Thyroid gland (tissue), 4 donors: ENCODE data around the gene TOP2B. TPM values are rescaled to one million over a fixed set of nuclear protein-coding genes. Genes with fewer than 3 reads are reported as not detected.

Experiments
- DNase-seq, 2 donors: peaks; one replicate each; pipeline ENCODE4 v3.0.0-alpha.2; 2019
- H3K27ac ChIP-seq, 3 donors: fragments of 200-600 bp; sonication (generic); 1 replicate in 2 of 3; 2 replicates in 1 of 3; pipeline ENCODE4 v1.5.1; 2016 to 2019; ENCODE audit warnings: mild to moderate bottlenecking in 1 of 3, moderate library complexity in 1 of 3
- H3K27me3 ChIP-seq: fragments of 200-600 bp; sonication (generic); one replicate; pipeline ENCODE4 v1.5.1; 2019
- H3K36me3 ChIP-seq, 2 donors: fragments of 200-600 bp; sonication (generic); one replicate each; pipeline ENCODE4 v1.5.1; 2016 to 2019
- H3K4me1 ChIP-seq, 2 donors: fragments of 200-600 bp; sonication (generic); one replicate each; pipeline ENCODE4 v1.5.1; 2017 to 2019
- H3K4me3 ChIP-seq, 3 donors: fragments of 200-600 bp; sonication (generic); replicated peaks in 1 of 3; 1 replicate in 2 of 3; 2 replicates in 1 of 3; pipeline ENCODE4 v1.5.1; 2016; ENCODE audit warnings: mild to moderate bottlenecking in 1 of 3
- H3K9me3 ChIP-seq: fragments of 200-600 bp; sonication (generic); one replicate; pipeline ENCODE4 v1.5.1; 2017
- POLR2A ChIP-seq, 2 donors: fragments of 450-650 bp; IDR thresholded peaks; one replicate each; pipeline ENCODE4 v1.6.1; 2017; ENCODE audit warnings: antibody characterized with exemption in 2 of 2, mild to moderate bottlenecking in 2 of 2, moderate library complexity in 1 of 2
- WGBS, 2 donors: methylation state at CpG; one replicate each; pipeline ENCODE4 v1.1.5; 2017; 5-methylcytosine and 5-hydroxymethylcytosine counted together
- intact Hi-C: fragments of 100-400 bp; cut with DNase I; formaldehyde crosslinking; loops from one replicate; pipeline ENCODE4 v1.15.1; 2023
- total RNA-seq, 4 donors: library from RNA; depleted of rRNA; stranded (reverse); fragments of >200 nt; gene quantifications; one replicate each; pipeline ENCODE4 v1.2.3, GENCODE V29; 2016
- TF ChIP-seq, protein P1 (sequence below), 6 experiments: fragments of 200-600 bp in 3 of 6; fragments of 450-650 bp in 3 of 6; sonication (generic) in 3 of 6; IDR thresholded peaks; one replicate each; pipeline ENCODE4 v1.5.1; 2016 to 2019; ENCODE audit warnings: antibody characterized with exemption in 6 of 6, mild to moderate bottlenecking in 2 of 6, inconsistent platforms in 1 of 6, moderate library complexity in 1 of 6

TOP2B gene
- total RNA-seq, 4 donors from 2014 or later, result 109 to 180 (median 131) TPM

DNA sequence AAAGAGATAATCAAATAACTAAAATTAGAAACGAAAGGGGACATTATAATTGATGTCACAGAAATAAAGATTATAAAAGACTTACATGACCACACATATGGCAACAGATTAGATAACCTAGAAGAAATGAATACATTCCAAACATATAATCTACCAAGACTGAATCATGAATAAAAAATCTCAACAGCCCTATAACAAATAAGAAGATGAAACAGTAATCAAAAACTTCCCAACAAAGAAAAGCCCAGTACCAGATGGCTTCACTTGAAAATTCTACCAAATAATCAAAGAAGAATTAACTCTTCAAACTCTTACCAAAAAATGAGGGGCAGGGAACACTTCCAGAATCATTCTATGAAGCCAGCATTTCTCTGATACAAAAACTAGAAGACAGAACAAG, 11.8 kb downstream of the TOP2B start:
- TF ChIP-seq, protein P1, sequence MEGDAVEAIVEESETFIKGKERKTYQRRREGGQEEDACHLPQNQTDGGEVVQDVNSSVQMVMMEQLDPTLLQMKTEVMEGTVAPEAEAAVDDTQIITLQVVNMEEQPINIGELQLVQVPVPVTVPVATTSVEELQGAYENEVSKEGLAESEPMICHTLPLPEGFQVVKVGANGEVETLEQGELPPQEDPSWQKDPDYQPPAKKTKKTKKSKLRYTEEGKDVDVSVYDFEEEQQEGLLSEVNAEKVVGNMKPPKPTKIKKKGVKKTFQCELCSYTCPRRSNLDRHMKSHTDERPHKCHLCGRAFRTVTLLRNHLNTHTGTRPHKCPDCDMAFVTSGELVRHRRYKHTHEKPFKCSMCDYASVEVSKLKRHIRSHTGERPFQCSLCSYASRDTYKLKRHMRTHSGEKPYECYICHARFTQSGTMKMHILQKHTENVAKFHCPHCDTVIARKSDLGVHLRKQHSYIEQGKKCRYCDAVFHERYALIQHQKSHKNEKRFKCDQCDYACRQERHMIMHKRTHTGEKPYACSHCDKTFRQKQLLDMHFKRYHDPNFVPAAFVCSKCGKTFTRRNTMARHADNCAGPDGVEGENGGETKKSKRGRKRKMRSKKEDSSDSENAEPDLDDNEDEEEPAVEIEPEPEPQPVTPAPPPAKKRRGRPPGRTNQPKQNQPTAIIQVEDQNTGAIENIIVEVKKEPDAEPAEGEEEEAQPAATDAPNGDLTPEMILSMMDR (IDR thresholded peaks at IDR 0.05), result no peak
- no peak for TF ChIP-seq POLR2A (IDR thresholded peaks at IDR 0.05)
- Histone ChIP-seq H3K4me1 (peaks cover 9 to 16% of the 10 kb centered on the region in 2 donors), H3K9me3 (no peaks in the 10 kb centered on the region), H3K27me3 (no peaks in the 10 kb centered on the region), H3K27ac (no peak overlapping the region), H3K36me3 (no peaks in the 10 kb centered on the region), H3K4me3 (no peak overlapping the region)
- intact Hi-C loops, result no loop called here
- WGBS, 2 donors, result 77 to 84% methylated on average over 1 of the region's 1 CpG
- DNase-seq, result no peak

DNA sequence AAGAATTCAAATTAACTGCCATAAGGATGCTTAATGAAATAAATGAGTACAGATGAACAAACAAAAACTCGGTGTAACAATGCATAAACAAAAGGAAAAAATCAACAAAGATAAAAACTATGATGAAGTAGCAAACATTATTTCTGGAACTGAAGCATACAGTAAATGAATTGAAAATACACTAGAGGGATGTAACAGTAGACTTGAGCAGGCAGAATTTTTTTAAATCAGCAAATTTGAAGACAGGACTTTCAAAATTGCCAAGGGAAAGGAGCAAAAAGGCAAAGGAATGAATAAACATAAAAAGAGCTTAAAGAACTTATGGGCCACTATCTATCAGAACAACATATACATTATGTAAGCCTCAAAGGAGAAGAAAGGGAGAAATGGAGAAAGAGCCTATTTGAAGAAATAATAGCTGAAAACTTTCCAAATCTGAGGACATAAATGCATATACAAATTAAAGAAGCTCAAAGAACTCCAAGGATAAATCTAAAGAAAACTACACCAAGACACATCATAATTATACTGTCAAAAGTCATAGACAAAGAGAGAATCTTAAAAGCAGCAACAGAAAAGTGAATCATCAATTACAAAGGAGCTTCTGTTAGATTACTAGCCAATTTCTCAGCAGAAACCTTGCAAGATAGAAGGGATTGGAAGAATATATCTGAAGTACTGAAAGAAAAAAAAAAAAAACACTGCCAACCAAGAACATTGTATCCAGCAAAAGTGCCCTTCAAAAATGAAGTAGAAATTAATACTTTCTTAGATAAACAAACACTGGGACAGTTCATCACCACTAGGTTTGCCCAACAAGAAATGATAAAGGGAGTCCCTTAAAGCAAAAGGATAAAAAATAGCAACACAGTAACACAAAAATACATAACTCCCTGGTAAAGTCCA, 15.5 kb downstream of the TOP2B start:
- H3K9me3 ChIP-seq, result no peaks in the 10 kb centered on the region
- no peak for TF ChIP-seq POLR2A (IDR thresholded peaks at IDR 0.05)
- TF ChIP-seq, protein P1 (IDR thresholded peaks at IDR 0.05), result no peak
- no peak overlapping the region for H3K4me3 ChIP-seq
- 81 to 94% methylated on average over 1 of the region's 1 CpG for WGBS, 2 donors
- H3K4me1 ChIP-seq, result peaks cover 11% of the 10 kb centered on the region in 2 donors
- H3K27me3 ChIP-seq, result no peaks in the 10 kb centered on the region
- H3K27ac ChIP-seq, result no peak overlapping the region
- H3K36me3 ChIP-seq, result peaks cover 0 to 2% of the 10 kb centered on the region in 2 donors
- intact Hi-C loops, result loop anchor here (5.0 kb wide), 1 partner anchor 208 kb away; no protein-coding TSS in a partner anchor
- no peak for DNase-seq

DNA sequence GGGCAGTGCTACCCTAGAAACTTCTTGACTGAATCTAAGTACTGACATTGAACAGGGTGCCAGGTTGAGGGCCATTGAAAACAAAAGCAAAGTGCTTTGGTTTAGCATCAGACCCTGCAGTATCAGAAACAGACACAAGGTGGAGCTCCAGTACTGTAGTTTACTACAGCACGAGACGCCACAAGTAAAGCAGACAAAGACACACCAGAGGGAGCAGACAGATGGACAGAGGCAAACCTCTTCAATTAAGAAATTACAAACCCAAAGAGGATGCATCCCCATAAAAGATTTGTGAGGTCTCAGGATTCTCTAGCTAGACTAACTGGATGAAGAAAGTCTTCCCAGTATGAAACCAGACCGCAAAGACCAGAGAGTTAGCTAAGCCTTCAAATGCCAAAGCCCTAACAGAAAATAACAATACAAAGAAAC, 16.6 kb downstream of the TOP2B start:
- TF ChIP-seq POLR2A (IDR thresholded peaks at IDR 0.05), result no peak
- TF ChIP-seq, protein P1 (IDR thresholded peaks at IDR 0.05), result peak; percentile 74 to 99 (median 93)
- Histone ChIP-seq H3K4me1 (peaks cover 4 to 5% of the 10 kb centered on the region in 2 donors), H3K27ac (no peak overlapping the region), H3K4me3 (no peak overlapping the region), H3K9me3 (no peaks in the 10 kb centered on the region), H3K27me3 (no peaks in the 10 kb centered on the region), H3K36me3 (peaks cover 0 to 2% of the 10 kb centered on the region in 2 donors)
- 59 to 60% methylated on average over 3 of the region's 3 CpGs for WGBS, 2 donors
- intact Hi-C loops, result loop anchor here (5.0 kb wide), 1 partner anchor 209 kb away; no protein-coding TSS in a partner anchor
- peak; percentile 84 to 86 for DNase-seq

DNA sequence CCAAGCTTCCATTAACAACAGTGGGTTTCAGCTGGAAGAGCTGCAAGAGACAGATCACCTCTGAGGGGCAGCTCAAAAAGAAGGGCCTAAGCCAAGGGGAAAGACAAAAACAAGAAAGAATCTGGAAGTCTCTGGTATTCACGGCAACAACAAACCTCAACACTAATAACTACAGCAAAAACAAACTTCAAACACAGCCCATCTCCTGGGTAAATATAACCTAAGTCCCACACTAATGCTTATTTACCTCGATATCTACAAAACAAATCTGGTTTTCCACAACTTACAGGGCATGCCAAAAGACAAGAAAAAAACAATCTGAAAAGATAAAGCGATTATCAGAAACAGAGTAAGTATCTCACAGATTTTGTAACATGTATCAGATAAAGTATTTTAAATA, 29.7 kb downstream of the TOP2B start:
- Histone ChIP-seq H3K27me3 (no peaks in the 10 kb centered on the region), H3K27ac (no peak overlapping the region), H3K9me3 (no peaks in the 10 kb centered on the region), H3K36me3 (peaks cover 9 to 14% of the 10 kb centered on the region in 2 donors), H3K4me1 (no peaks in the 10 kb centered on the region), H3K4me3 (no peak overlapping the region)
- TF ChIP-seq, protein P1 (IDR thresholded peaks at IDR 0.05), result no peak
- TF ChIP-seq POLR2A (IDR thresholded peaks at IDR 0.05), result no peak
- no peak for DNase-seq
- intact Hi-C loops, result no loop called here
- 77 to 85% methylated on average over 3 of the region's 3 CpGs for whole genome bisulfite sequencing, 2 donors

DNA sequence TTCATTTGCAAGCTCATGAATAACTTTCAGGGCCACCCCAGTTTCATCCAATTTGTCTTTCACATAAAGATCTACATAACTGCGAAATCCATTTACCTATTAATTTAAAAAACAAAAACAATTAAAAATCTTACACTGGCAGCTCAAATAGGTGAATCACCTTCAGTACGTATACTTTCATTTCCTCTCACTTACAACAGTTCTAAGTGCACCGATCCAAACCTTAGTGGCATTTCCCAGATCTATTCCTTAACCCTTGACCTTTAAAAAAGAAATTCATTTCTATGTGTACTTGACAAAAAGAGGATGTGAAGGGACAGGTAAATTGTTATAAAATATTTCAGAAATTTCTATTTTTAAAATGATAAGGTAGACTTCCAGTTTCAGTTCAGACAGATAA, 30.8 kb downstream of the TOP2B start:
- Histone ChIP-seq H3K27ac (no peak overlapping the region), H3K4me3 (no peak overlapping the region), H3K4me1 (no peaks in the 10 kb centered on the region), H3K9me3 (no peaks in the 10 kb centered on the region), H3K27me3 (no peaks in the 10 kb centered on the region), H3K36me3 (peaks cover 9 to 21% of the 10 kb centered on the region in 2 donors)
- 89 to 96% methylated on average over 3 of the region's 3 CpGs for WGBS, 2 donors
- intact Hi-C loops, result no loop called here
- TF ChIP-seq, protein P1 (IDR thresholded peaks at IDR 0.05), result no peak
- no peak for TF ChIP-seq POLR2A (IDR thresholded peaks at IDR 0.05)
- DNase-seq, result no peak
